GM12878 (cell line): ENCODE measurements around the gene RAB40B. TPM values are rescaled to one million over a fixed set of nuclear protein-coding genes. Genes with fewer than 3 reads are reported as not detected.

Experiments
- ATAC-seq: fragments of 200-7000 bp; cut with Tn5 transposase; 3 replicates; pipeline ENCODE4 v1.9.1; 2020; ENCODE audit warnings: mild to moderate bottlenecking, moderate library complexity
- BruUV-seq: library from RNA; stranded (reverse); fragments of 400-500 nt; replicated peaks from 2 replicates; lab custom pipeline; 2021; lab: Mats Ljungman, UMichigan
- CTCF ChIA-PET: fragments of 300-600 bp; sonication (Branson Sonifier 250); formaldehyde crosslinking; extraction: SDS; loops from one replicate; lab custom pipeline; 2021; ENCODE audit warnings: inconsistent platforms; lab: Yijun Ruan, JAX
- POLR2A ChIA-PET: fragments of 350-600 bp; formaldehyde crosslinking; extraction: SDS; loops from one replicate; lab custom pipeline; 2021; ENCODE audit warnings: inconsistent platforms; lab: Charles Lee
- RAD21 ChIA-PET: fragments of 300-600 bp; sonication (Branson Sonifier 250); formaldehyde crosslinking; loops from one replicate; lab custom pipeline; 2023; ENCODE audit warnings: antibody characterized with exemption; ENCODE audit not compliant: unreplicated experiment; lab: Charles Lee
- SMC1A ChIA-PET: fragments of 300-600 bp; sonication (Branson Sonifier 250); formaldehyde crosslinking; loops from one replicate; lab custom pipeline; 2023; ENCODE audit not compliant: unreplicated experiment, uncharacterized antibody; lab: Charles Lee
- DNase-seq: peaks from one replicate; pipeline ENCODE4 v3.0.0-alpha.2; 2011; ENCODE audit warnings: low read depth, low spot score
- FAIRE-seq: peaks from 3 replicates; lab custom pipeline; 2011; peaks lifted over from hg19 to GRCh38; lab: Jason Lieb, UNC
- H2AFZ ChIP-seq: 2 replicates; pipeline ENCODE4 v1.6.0; 2011; ENCODE audit warnings: low read depth, low read length, control low read depth; ENCODE audit not compliant: control insufficient read depth
- H3K27ac ChIP-seq: 2 replicates; pipeline ENCODE4 v1.5.1; 2011; ENCODE audit warnings: control low read depth; ENCODE audit not compliant: control insufficient read depth, insufficient read depth
- H3K27me3 ChIP-seq, 2 experiments: replicated peaks in 1 of 2; 2 replicates each; pipeline versions ENCODE4 v1.6.0 to v1.6.1; 2011; ENCODE audit warnings: low read length in 1 of 2; ENCODE audit not compliant: control insufficient read depth in 2 of 2, insufficient read depth in 2 of 2
- H3K36me3 ChIP-seq, 2 experiments: 2 replicates each; pipeline ENCODE4 v1.5.1; 2011; ENCODE audit warnings: low read length in 1 of 2; ENCODE audit not compliant: control insufficient read depth in 2 of 2, insufficient read depth in 2 of 2
- H3K4me1 ChIP-seq: 2 replicates; pipeline ENCODE4 v1.6.1; 2011; ENCODE audit warnings: mild to moderate bottlenecking, low read length, moderate library complexity, mixed read lengths; ENCODE audit not compliant: control insufficient read depth, insufficient read depth
- H3K4me2 ChIP-seq: 2 replicates; pipeline ENCODE4 v1.6.0; 2011; ENCODE audit warnings: control low read depth; ENCODE audit not compliant: control insufficient read depth, insufficient read depth
- H3K4me3 ChIP-seq: fragments of 200-600 bp; sonication (generic); 2 replicates; pipeline ENCODE4 v1.5.1; 2016
- H3K79me2 ChIP-seq: 2 replicates; pipeline ENCODE4 v1.6.0; 2011; ENCODE audit warnings: low read length; ENCODE audit not compliant: control insufficient read depth, insufficient read depth
- H3K9ac ChIP-seq: 2 replicates; pipeline ENCODE4 v1.8.0; 2011; ENCODE audit warnings: low read length, control low read depth, mixed read lengths; ENCODE audit not compliant: control insufficient read depth, insufficient read depth
- H3K9me3 ChIP-seq: replicated peaks from 3 replicates; pipeline ENCODE4 v1.5.1; 2011; ENCODE audit warnings: mild to moderate bottlenecking, low read length; ENCODE audit not compliant: control insufficient read depth, insufficient read depth
- H4K20me1 ChIP-seq: 2 replicates; pipeline ENCODE4 v1.6.0; 2011; ENCODE audit not compliant: control insufficient read depth, insufficient read depth
- CBX3 ChIP-seq: fragments of 200-600 bp; sonication (generic); IDR thresholded peaks from 2 replicates; pipeline ENCODE4 v1.6.1; 2016; ENCODE audit warnings: low read depth, borderline replicate concordance
- FOS ChIP-seq: IDR thresholded peaks from 3 replicates; pipeline ENCODE4 v1.6.1; 2011; ENCODE audit warnings: borderline replicate concordance; ENCODE audit not compliant: insufficient read length; ENCODE audit errors: extremely low read depth
- NFYB ChIP-seq: IDR thresholded peaks from 2 replicates; pipeline ENCODE4 v1.6.1; 2011; ENCODE audit warnings: low read depth, mild to moderate bottlenecking, low read length, improper control_type of control experiment, moderate library complexity; ENCODE audit not compliant: insufficient read depth
- SIN3A ChIP-seq: IDR thresholded peaks from 2 replicates; pipeline ENCODE4 v1.6.1; 2012; ENCODE audit warnings: low read depth, low read length, improper control_type of control experiment
- SMAD1 ChIP-seq: fragments of 450-650 bp; IDR thresholded peaks from 2 replicates; pipeline ENCODE4 v1.6.1; 2018; ENCODE audit warnings: mild to moderate bottlenecking, low read depth; ENCODE audit not compliant: partially characterized antibody
- TBL1XR1 ChIP-seq: IDR thresholded peaks from 2 replicates; pipeline ENCODE4 v1.6.1; 2012; ENCODE audit warnings: low read depth, low read length, improper control_type of control experiment
- YY1 ChIP-seq: IDR thresholded peaks from 2 replicates; pipeline ENCODE4 v1.6.1; 2011; ENCODE audit warnings: low read depth, mild to moderate bottlenecking, low read length
- WGBS: methylation state at CpG from one replicate; pipeline ENCODE4 v1.1.6; 2016; ENCODE audit warnings: low lambda C conversion rate; ENCODE audit not compliant: insufficient replicate concordance, insufficient coverage; ENCODE audit errors: missing lambda C conversion rate; 5-methylcytosine and 5-hydroxymethylcytosine counted together
- in situ Hi-C: fragments of 300-500 bp; cut with MboI; formaldehyde crosslinking; loops from 9 replicates; pipeline ENCODE4 v1.14.3; 2018; ENCODE audit warnings: mixed read lengths
- intact Hi-C: fragments of 100-400 bp; cut with micrococcal nuclease; formaldehyde crosslinking; loops from one replicate; pipeline ENCODE4 v1.14.2; 2022; ENCODE audit not compliant: unreplicated experiment
- polyA plus RNA-seq, 11 experiments: library from polyadenylated mRNA; depleted of rRNA in 4 of 11; unstranded in 6 of 11; stranded (reverse) in 5 of 11; fragments of >200 nt; fragmentation: Nextera tagmentation in 4 of 11; fragmentation: Illumina TruSeq in 1 of 11; extraction: Ambion mirVana in 4 of 11; extraction: Trizol in 1 of 11; gene quantifications; 1 replicate in 1 of 11; 2 replicates in 10 of 11; pipeline versions ENCODE4 v1.2.1 to v1.2.3, GENCODE V29; 2011 to 2016; ENCODE audit warnings: inconsistent platforms in 2 of 11, missing spikeins in 2 of 11, low read depth in 1 of 11
- total RNA-seq, 4 experiments: library from RNA; depleted of rRNA in 3 of 4; stranded (reverse); fragments of >200 nt in 3 of 4; fragmentation: Illumina TruSeq in 1 of 4; extraction: Trizol in 1 of 4; gene quantifications; 2 replicates each; pipeline versions ENCODE4 v1.2.1 to v1.2.3, GENCODE V29; 2013 to 2021
- TF ChIP-seq, protein P1 (sequence below): fragments of 450-650 bp; formaldehyde crosslinking; IDR thresholded peaks from 2 replicates; pipeline ENCODE4 v1.4.0; 2022; ENCODE audit warnings: mild to moderate bottlenecking, moderate library complexity
- TF ChIP-seq, protein P2 (sequence below): fragments of 450-650 bp; IDR thresholded peaks from 2 replicates; pipeline ENCODE4 v1.6.1; 2017; ENCODE audit warnings: borderline replicate concordance
- TF ChIP-seq, protein P3 (sequence below): fragments of 450-650 bp; conservative IDR thresholded peaks from 2 replicates; pipeline ENCODE4 v1.6.1; 2017; ENCODE audit warnings: mild to moderate bottlenecking, moderate library complexity

RAB40B gene
- total and polyA plus RNA-seq, 10 of the 15 experiments (the other 5 are each of a cell fraction or from before 2014, with no cell fraction given), result 0.06 to 2.8 (median 1.4) TPM

- no peaks in the 10 kb centered on the region for H3K36me3 ChIP-seq
- BruUV-seq, result no TSS peak
- 0% methylated on average over 1 of the region's 1 CpG for WGBS
- FAIRE-seq (no peak), DNase-seq (no peak), ATAC-seq (no peak)
- no peak overlapping the region for H3K4me2 ChIP-seq
- H3K27ac ChIP-seq, result no peak overlapping the region
- TF ChIP-seq TBL1XR1 (no peak), SIN3A (no peak), CBX3 (no peak), NFYB (no peak), SMAD1 (no peak), FOS (no peak), YY1 (no peak)
- TF ChIP-seq, protein P1, sequence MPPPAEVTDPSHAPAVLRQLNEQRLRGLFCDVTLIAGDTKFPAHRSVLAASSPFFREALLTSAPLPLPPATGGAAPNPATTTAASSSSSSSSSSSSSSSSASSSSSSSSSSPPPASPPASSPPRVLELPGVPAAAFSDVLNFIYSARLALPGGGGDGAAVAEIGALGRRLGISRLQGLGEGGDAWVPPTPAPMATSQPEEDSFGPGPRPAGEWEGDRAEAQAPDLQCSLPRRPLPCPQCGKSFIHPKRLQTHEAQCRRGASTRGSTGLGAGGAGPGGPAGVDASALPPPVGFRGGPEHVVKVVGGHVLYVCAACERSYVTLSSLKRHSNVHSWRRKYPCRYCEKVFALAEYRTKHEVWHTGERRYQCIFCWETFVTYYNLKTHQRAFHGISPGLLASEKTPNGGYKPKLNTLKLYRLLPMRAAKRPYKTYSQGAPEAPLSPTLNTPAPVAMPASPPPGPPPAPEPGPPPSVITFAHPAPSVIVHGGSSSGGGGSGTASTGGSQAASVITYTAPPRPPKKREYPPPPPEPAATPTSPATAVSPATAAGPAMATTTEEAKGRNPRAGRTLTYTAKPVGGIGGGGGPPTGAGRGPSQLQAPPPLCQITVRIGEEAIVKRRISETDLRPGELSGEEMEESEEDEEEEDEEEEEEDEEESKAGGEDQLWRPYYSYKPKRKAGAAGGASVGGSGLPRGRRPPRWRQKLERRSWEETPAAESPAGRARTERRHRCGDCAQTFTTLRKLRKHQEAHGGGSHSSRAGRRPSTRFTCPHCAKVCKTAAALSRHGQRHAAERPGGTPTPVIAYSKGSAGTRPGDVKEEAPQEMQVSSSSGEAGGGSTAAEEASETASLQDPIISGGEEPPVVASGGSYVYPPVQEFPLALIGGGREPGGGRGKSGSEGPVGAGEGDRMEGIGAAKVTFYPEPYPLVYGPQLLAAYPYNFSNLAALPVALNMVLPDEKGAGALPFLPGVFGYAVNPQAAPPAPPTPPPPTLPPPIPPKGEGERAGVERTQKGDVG (CRISPR knock-in tag), result no peak
- TF ChIP-seq, protein P2, sequence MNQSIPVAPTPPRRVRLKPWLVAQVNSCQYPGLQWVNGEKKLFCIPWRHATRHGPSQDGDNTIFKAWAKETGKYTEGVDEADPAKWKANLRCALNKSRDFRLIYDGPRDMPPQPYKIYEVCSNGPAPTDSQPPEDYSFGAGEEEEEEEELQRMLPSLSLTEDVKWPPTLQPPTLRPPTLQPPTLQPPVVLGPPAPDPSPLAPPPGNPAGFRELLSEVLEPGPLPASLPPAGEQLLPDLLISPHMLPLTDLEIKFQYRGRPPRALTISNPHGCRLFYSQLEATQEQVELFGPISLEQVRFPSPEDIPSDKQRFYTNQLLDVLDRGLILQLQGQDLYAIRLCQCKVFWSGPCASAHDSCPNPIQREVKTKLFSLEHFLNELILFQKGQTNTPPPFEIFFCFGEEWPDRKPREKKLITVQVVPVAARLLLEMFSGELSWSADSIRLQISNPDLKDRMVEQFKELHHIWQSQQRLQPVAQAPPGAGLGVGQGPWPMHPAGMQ, result no peak
- TF ChIP-seq, protein P3, sequence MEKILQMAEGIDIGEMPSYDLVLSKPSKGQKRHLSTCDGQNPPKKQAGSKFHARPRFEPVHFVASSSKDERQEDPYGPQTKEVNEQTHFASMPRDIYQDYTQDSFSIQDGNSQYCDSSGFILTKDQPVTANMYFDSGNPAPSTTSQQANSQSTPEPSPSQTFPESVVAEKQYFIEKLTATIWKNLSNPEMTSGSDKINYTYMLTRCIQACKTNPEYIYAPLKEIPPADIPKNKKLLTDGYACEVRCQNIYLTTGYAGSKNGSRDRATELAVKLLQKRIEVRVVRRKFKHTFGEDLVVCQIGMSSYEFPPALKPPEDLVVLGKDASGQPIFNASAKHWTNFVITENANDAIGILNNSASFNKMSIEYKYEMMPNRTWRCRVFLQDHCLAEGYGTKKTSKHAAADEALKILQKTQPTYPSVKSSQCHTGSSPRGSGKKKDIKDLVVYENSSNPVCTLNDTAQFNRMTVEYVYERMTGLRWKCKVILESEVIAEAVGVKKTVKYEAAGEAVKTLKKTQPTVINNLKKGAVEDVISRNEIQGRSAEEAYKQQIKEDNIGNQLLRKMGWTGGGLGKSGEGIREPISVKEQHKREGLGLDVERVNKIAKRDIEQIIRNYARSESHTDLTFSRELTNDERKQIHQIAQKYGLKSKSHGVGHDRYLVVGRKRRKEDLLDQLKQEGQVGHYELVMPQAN, result no peak
- H2AFZ ChIP-seq, result no peak overlapping the region
- no peak overlapping the region for H3K9ac ChIP-seq
- H3K4me3 ChIP-seq, result no peak overlapping the region
- no peaks in the 10 kb centered on the region for H3K4me1 ChIP-seq
- SMC1A ChIA-PET, result interaction anchor here (0.6 kb wide), 1 partner anchor 136 kb away, joined by 5 read pairs; no protein-coding TSS in a partner anchor
- H3K79me2 ChIP-seq, result no peaks in the 10 kb centered on the region
- in situ Hi-C loops (no loop called here), intact Hi-C loops (no loop called here)
- POLR2A ChIA-PET, result interaction anchor here (0.7 kb wide), 1 partner anchor 152 kb away, joined by 6 read pairs; no protein-coding TSS in a partner anchor
- CTCF ChIA-PET, result no interaction called here
- no peaks in the 10 kb centered on the region for H3K27me3 ChIP-seq
- RAD21 ChIA-PET, result interaction anchor here (0.6 kb wide), 1 partner anchor 377 kb away, joined by 3 read pairs; no protein-coding TSS in a partner anchor
- H3K9me3 ChIP-seq, result no peaks in the 10 kb centered on the region
- no peaks in the 10 kb centered on the region for H4K20me1 ChIP-seq
These were observed 15.0 kb downstream of the RAB40B start for GRCh38 chr17:82683534-82683933.
